ENCODE measurements around the gene LDLRAD3.

The LDLRAD3 gene

DNA sequence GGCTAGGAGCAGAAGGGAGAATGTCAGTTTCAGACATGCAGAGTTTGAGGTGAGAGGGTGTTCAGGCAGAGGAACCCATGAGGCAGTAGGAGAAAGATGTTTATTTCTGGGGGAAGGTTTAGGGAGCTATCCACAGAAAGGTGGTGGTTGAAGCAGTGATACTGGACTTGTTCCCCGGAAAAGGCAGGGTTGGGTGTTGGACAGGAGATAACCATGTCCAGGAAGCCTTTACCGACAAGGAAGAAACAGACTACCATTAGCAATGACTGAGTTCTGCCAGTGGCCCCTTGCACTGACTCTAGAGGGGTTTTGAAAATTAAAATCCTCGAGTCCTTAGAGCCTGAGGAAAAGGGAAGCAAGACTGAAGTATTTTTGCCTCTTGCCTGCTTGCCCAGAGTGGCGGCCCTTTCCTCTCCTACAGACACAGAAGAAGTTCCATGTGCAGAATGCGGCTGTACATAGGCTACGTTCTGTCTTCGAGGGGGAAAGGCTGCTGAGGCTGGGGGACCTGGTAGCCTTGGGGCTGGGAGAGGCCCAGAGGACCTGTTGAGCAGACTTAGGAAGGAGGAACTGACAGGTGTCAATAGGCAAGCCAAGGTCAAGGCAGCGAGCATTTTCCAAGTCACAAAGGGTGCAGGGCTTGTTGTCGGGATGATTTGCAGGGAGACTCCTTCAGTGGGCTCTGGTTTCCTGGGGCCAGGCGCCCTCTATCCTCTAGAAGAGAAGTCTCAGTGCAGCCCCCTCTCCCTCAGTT is 146.7 kb downstream of the LDLRAD3 start:
- Histone ChIP-seq H3K27ac (ENCODE audit: low read depth, low read length) (no peak overlapping the region), H3K4me3 (ENCODE audit: low read length) (no peak overlapping the region), H3F3A (ENCODE audit: control insufficient read depth, insufficient read depth) (no peaks in the 10 kb centered on the region), H3K27me3 (ENCODE audit: control insufficient read depth, low read length) (peaks cover 2% of the 10 kb centered on the region; the same call in 1 of the 2 replicates), H3K4me1 (ENCODE audit: control insufficient read depth, low read length) (no peaks in the 10 kb centered on the region), H3K9me3 (ENCODE audit: control insufficient read depth, insufficient read depth, low read length) (peaks cover 7% of the 10 kb centered on the region; the same call in 1 of the 2 replicates), H3K9me2 (replicated peaks; ENCODE audit: control insufficient read depth, low read length) (no peaks in the 10 kb centered on the region), H3K36me3 (ENCODE audit: control insufficient read depth, low read length) (no peaks in the 10 kb centered on the region), H3K4me2 (ENCODE audit: low read length) (no peak overlapping the region), H3K79me2 (ENCODE audit: control insufficient read depth, low read length) (no peaks in the 10 kb centered on the region), H4K20me1 (ENCODE audit: control insufficient read depth, insufficient read depth, low read depth, low read length) (no peaks in the 10 kb centered on the region)
- TF ChIP-seq EZH2phosphoT487 (IDR thresholded peaks at IDR 0.05; ENCODE audit: borderline replicate concordance, low read length) (no peak), CTCF (IDR thresholded peaks at IDR 0.05; ENCODE audit: low read depth, low read length, poor library complexity, severe bottlenecking) (no peak)

- no peak overlapping the region for H3K4me2 ChIP-seq (ENCODE audit: low read length)
- H3K9me2 ChIP-seq (replicated peaks; ENCODE audit: control insufficient read depth, low read length) = no peaks in the 10 kb centered on the region
- no peaks in the 10 kb centered on the region for H3K79me2 ChIP-seq (ENCODE audit: control insufficient read depth, low read length)
- peaks cover 2% of the 10 kb centered on the region; the same call in 1 of the 2 replicates for H3K27me3 ChIP-seq (ENCODE audit: control insufficient read depth, low read length)
- no peaks in the 10 kb centered on the region for H3F3A ChIP-seq (ENCODE audit: control insufficient read depth, insufficient read depth)
- H3K36me3 ChIP-seq (ENCODE audit: control insufficient read depth, low read length) = no peaks in the 10 kb centered on the region
- no peaks in the 10 kb centered on the region for H4K20me1 ChIP-seq (ENCODE audit: control insufficient read depth, insufficient read depth, low read depth, low read length)
- TF ChIP-seq EZH2phosphoT487 (IDR thresholded peaks at IDR 0.05; ENCODE audit: borderline replicate concordance, low read length) (no peak), CTCF (IDR thresholded peaks at IDR 0.05; ENCODE audit: low read depth, low read length, poor library complexity, severe bottlenecking) (no peak)
- H3K27ac ChIP-seq (ENCODE audit: low read depth, low read length) = no peak overlapping the region
- H3K4me3 ChIP-seq (ENCODE audit: low read length) = no peak overlapping the region
- no peaks in the 10 kb centered on the region for H3K4me1 ChIP-seq (ENCODE audit: control insufficient read depth, low read length)
- peaks cover 7% of the 10 kb centered on the region; the same call in 1 of the 2 replicates for H3K9me3 ChIP-seq (ENCODE audit: control insufficient read depth, insufficient read depth, low read length)
Measured at GRCh38 chr11:36091256-36091811, 147.5 kb downstream of the LDLRAD3 start.

DNA sequence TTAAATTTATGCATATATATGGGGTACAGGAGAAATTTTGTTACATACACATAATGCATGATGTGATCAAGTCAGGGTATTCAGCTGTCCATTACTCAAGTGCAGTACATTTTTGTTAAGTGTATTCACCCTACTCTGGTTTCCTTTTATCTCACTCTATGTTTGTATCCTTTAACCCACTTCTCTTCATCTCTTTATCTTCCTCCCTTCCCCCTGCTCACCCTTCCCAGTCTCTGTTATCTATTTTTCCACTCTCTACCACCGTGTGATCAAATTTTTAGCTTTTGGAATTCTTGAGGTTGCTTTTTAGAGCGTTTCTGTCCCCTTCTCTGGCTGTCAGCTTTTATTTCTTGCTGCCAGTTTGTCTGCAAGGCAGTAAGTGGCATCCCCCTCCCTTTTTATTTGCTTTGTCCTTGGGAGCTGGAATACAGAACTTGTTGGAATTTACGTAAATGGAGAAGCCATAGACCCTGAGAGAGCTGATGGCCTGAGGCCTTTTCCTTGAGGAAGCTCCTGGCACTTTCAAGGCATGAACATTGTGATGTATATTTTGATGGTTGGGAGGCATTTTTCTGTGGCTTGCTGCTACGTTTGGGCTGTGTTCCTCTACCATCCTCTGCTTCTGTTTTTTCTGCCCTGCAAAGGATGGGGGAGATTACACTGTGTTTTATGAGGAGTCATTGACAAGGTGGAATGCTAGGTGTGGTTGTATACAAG is 148.6 kb downstream of the LDLRAD3 start:
- Histone ChIP-seq H3K4me1 (ENCODE audit: control insufficient read depth, low read length) (no peaks in the 10 kb centered on the region), H3K9me2 (replicated peaks; ENCODE audit: control insufficient read depth, low read length) (no peaks in the 10 kb centered on the region), H3K4me3 (ENCODE audit: low read length) (no peak overlapping the region), H3K27ac (ENCODE audit: low read depth, low read length) (no peak overlapping the region), H3F3A (ENCODE audit: control insufficient read depth, insufficient read depth) (no peaks in the 10 kb centered on the region), H3K27me3 (ENCODE audit: control insufficient read depth, low read length) (peaks cover 2% of the 10 kb centered on the region; the same call in 1 of the 2 replicates), H4K20me1 (ENCODE audit: control insufficient read depth, insufficient read depth, low read depth, low read length) (no peaks in the 10 kb centered on the region), H3K36me3 (ENCODE audit: control insufficient read depth, low read length) (no peaks in the 10 kb centered on the region), H3K4me2 (ENCODE audit: low read length) (no peak overlapping the region), H3K9me3 (ENCODE audit: control insufficient read depth, insufficient read depth, low read length) (peaks cover 7% of the 10 kb centered on the region; the same call in 1 of the 2 replicates), H3K79me2 (ENCODE audit: control insufficient read depth, low read length) (no peaks in the 10 kb centered on the region)
- no peak for TF ChIP-seq CTCF (IDR thresholded peaks at IDR 0.05; ENCODE audit: low read depth, low read length, poor library complexity, severe bottlenecking)
- no peak for TF ChIP-seq EZH2phosphoT487 (IDR thresholded peaks at IDR 0.05; ENCODE audit: borderline replicate concordance, low read length)

All from DOHH2 (cell line).